HFF-Myc (cell line): ENCODE results near the gene RNGTT.

Experiments
- DNase-seq: peaks from one replicate; pipeline ENCODE4 v3.0.0-alpha.2; 2011; ENCODE audit warnings: low read depth; ENCODE audit errors: extremely low read depth
- H3K4me3 ChIP-seq: replicated peaks from 2 replicates; pipeline ENCODE4 v1.5.1; 2011; ENCODE audit warnings: low read depth, mild to moderate bottlenecking, control low read depth, low read length
- TF ChIP-seq, protein P1 (sequence below): IDR thresholded peaks from 2 replicates; pipeline ENCODE4 v1.5.1; 2012; ENCODE audit warnings: mild to moderate bottlenecking, low read depth, low read length, control low read depth; ENCODE audit errors: missing control alignments

The RNGTT gene

DNA sequence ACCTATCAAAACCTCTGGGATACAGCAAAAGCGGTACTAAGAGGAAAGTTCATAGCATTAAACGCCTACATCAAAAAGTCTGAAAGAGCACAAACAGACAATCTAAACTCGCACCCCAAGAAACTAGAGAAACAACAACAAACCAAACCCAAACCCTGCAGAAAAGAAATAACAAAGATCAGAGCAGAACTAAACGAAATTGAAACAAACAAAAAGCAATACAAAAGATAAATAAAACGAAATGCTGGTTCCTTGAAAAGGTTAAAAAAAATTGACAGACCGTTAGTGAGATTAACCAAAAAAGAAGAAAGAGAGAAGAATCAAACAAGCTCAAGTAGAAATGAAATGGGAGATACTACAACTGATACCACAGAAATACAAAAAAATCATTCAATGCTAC, 302.3 kb downstream of the RNGTT start:
- H3K4me3 ChIP-seq: no peak overlapping the region
- DNase-seq: no peak
- TF ChIP-seq, protein P1, sequence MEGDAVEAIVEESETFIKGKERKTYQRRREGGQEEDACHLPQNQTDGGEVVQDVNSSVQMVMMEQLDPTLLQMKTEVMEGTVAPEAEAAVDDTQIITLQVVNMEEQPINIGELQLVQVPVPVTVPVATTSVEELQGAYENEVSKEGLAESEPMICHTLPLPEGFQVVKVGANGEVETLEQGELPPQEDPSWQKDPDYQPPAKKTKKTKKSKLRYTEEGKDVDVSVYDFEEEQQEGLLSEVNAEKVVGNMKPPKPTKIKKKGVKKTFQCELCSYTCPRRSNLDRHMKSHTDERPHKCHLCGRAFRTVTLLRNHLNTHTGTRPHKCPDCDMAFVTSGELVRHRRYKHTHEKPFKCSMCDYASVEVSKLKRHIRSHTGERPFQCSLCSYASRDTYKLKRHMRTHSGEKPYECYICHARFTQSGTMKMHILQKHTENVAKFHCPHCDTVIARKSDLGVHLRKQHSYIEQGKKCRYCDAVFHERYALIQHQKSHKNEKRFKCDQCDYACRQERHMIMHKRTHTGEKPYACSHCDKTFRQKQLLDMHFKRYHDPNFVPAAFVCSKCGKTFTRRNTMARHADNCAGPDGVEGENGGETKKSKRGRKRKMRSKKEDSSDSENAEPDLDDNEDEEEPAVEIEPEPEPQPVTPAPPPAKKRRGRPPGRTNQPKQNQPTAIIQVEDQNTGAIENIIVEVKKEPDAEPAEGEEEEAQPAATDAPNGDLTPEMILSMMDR: no peak

DNA sequence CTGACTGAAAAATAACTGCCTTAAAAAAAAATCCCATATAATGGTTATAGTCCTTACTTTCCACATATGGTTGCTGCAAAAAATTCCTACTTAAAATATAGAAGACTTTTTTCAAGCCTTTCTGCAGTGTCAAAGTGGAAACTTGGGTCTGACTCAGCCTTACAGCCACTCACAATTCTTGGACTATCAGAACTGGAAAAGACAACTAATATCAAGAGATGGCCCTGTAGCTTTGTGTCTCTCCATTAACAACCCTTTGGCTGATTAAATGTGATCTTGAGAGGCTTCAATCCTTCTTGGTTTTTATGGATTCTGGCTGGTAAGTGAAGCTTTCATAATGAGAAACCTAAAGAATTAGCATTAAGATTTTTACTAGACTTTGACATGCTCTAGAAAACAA, 307.8 kb downstream of the RNGTT start:
- DNase-seq: no peak
- TF ChIP-seq, protein P1: no peak
- no peak overlapping the region for H3K4me3 ChIP-seq

DNA sequence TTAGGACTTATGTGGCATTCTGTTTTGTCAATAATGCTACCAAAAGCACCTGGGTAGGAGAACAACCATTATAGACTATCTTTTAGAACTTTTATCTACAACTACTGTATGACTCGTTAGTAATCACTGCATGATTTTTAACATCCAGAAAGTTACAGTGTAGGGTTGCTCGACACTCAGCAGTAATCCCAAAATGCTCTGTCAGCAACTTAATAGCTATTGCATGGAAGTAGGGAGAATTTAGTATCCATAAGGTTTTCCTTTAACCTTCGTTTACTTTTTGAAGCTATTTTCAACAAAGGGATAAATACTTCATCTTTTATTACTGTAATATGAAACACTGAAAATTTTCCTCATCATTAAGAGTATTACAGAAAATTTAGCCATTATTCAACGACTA, 309.5 kb downstream of the RNGTT start:
- no peak for DNase-seq

DNA sequence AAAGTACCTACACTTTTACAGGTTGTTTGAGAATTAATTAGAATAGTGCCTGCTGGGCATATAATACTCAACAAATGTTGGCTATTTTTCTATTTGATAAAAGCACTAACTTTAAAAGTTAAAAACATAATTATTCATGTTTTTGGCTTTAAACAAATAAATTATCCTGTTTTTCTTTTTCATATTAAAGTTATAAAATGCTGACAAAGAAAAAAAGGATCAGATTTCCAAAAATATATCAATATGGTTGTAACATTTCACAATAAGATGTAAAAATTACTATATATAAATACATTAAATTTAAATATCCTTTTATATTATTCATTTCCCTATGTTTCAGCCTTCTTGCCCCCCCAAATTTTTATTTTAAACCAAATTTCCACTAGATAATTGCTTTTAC, 312.0 kb downstream of the RNGTT start:
- TF ChIP-seq, protein P1: no peak
- H3K4me3 ChIP-seq: no peak overlapping the region
- no peak for DNase-seq

More for the DNA sequence above, 309.5 kb downstream of the RNGTT start:
- no peak overlapping the region for H3K4me3 ChIP-seq
- TF ChIP-seq, protein P1: no peak

DNA sequence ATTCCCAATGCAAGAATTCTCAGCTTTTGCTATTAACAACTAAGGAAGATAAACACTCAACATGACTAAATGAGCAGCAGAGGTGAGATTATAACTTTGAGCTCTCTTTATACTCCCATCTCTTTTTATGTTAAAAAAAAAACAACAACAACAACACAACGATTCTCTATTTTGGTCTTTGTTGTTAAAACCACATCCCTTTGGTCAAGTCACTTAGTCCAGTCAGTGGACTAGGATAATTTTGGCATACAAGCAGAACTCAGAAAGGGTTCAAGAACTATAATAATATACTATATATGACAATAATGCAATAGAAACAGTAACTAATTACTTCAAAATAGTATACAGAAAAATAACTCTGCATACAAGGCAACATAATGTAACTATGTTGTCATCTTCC, 312.4 kb downstream of the RNGTT start:
- DNase-seq: no peak
- TF ChIP-seq, protein P1: no peak
- no peak overlapping the region for H3K4me3 ChIP-seq

DNA sequence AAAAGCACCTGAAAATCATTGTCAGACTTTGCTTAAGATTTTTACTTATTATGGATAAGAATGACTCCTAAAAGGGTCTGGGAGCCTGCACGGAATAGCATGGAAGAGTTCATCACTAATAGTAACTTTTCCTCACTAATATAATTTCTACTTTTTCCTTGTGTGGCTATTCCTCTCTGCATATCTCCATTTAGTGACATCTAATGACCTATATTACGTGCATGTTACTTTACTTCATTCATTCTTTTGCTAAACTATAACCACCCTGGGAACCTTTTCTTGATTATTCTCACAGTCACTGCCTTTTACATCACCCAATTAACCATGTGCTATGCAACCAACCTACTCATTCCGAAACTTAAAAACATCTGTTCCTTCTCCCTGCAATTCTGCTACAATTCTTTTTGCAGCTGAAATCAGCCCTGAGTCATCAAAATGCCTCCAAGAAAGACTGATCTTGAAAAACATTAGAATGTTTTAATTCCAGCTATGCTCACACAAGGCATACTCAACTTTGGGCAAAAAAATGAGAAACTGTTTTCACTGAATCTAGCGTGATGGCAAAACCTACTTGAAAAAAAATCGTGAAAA, 313.3 kb downstream of the RNGTT start:
- DNase-seq: peak; percentile 43
- H3K4me3 ChIP-seq: no peak overlapping the region
- TF ChIP-seq, protein P1: no peak
